ENCODE results near the gene ZNF853. TPM values are rescaled to one million over a fixed set of nuclear protein-coding genes. Genes with fewer than 3 reads are reported as not detected.
"Not testable (repeated sequence)": the region's sequence is repeated elsewhere in the genome, so short reads cannot be mapped to it uniquely, and the experiment has no call there.

Gene ZNF853
- polyA plus RNA-seq, 3 donors = 0.15 TPM; not detected in 2

- intact Hi-C loops (cut with micrococcal nuclease) = no loop called here
- Histone ChIP-seq H3K4me3 (replicated peaks in 1 of 3; ENCODE audit: low read depth in 2 of 3, low read length in 3 of 3) (no peak overlapping the region), H4K20me1 (ENCODE audit: insufficient read depth, low read length) (no peaks in the 10 kb centered on the region), H3K79me2 (ENCODE audit: insufficient read depth, low read length) (peaks cover 2% of the 10 kb centered on the region), H3K9ac (ENCODE audit: insufficient read depth, low read length, poor library complexity, severe bottlenecking) (no peak overlapping the region), H3K36me3 (replicated peaks in 1 of 2; ENCODE audit: control insufficient read depth in 1 of 2, insufficient read depth in 2 of 2, low read length in 2 of 2) (peaks cover under 1 to 3% of the 10 kb centered on the region in 2 donors), H3K4me2 (replicated peaks; ENCODE audit: extremely low read depth, low read length, poor library complexity, severe bottlenecking) (no peak overlapping the region), H3K27ac (ENCODE audit: low read depth in 1 of 2, low read length in 2 of 2) (no peak overlapping the region), H3K9me3 (replicated peaks in 1 of 2; ENCODE audit: control insufficient read depth in 1 of 2, insufficient read depth in 1 of 2, low read length in 2 of 2) (no peaks in the 10 kb centered on the region), H3K27me3 (ENCODE audit: control insufficient read depth in 2 of 2, insufficient read depth in 2 of 2, low read length in 2 of 2) (no peaks in the 10 kb centered on the region), H3K4me1 (ENCODE audit: control insufficient read depth in 1 of 2, insufficient read depth in 2 of 2, low read length in 2 of 2) (peaks cover 12 to 14% of the 10 kb centered on the region in 2 donors), H2AFZ (ENCODE audit: insufficient read depth, low read depth, low read length, poor library complexity, severe bottlenecking) (no peak overlapping the region)
- DNase-seq = no peak
- TF ChIP-seq, protein P1, sequence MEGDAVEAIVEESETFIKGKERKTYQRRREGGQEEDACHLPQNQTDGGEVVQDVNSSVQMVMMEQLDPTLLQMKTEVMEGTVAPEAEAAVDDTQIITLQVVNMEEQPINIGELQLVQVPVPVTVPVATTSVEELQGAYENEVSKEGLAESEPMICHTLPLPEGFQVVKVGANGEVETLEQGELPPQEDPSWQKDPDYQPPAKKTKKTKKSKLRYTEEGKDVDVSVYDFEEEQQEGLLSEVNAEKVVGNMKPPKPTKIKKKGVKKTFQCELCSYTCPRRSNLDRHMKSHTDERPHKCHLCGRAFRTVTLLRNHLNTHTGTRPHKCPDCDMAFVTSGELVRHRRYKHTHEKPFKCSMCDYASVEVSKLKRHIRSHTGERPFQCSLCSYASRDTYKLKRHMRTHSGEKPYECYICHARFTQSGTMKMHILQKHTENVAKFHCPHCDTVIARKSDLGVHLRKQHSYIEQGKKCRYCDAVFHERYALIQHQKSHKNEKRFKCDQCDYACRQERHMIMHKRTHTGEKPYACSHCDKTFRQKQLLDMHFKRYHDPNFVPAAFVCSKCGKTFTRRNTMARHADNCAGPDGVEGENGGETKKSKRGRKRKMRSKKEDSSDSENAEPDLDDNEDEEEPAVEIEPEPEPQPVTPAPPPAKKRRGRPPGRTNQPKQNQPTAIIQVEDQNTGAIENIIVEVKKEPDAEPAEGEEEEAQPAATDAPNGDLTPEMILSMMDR (IDR thresholded peaks at IDR 0.05) = no peak
- Mint-ChIP-seq H3K4me3 (no peak overlapping the region), H3K4me1 (peaks cover 18% of the 10 kb centered on the region), H3K27ac (peak overlapping the region in 1 of 7 donors; percentile 45), H3K36me3 (peaks cover 2 to 15% of the 10 kb centered on the region in 2 donors), H3K27me3 (ENCODE audit: low read depth in 3 of 3) (peaks cover 4 to 15% (median 4%) of the 10 kb centered on the region in 3 donors), H3K9me3 (peaks cover 0 to 4% (median 0%) of the 10 kb centered on the region in 7 donors)
- whole genome bisulfite sequencing (ENCODE audit: insufficient coverage) = 93% methylated on average over 6 of the region's 9 CpGs
Observed at GRCh38 chr7:6575281-6576023, 40.0 kb upstream of the ZNF853 start.

DNA sequence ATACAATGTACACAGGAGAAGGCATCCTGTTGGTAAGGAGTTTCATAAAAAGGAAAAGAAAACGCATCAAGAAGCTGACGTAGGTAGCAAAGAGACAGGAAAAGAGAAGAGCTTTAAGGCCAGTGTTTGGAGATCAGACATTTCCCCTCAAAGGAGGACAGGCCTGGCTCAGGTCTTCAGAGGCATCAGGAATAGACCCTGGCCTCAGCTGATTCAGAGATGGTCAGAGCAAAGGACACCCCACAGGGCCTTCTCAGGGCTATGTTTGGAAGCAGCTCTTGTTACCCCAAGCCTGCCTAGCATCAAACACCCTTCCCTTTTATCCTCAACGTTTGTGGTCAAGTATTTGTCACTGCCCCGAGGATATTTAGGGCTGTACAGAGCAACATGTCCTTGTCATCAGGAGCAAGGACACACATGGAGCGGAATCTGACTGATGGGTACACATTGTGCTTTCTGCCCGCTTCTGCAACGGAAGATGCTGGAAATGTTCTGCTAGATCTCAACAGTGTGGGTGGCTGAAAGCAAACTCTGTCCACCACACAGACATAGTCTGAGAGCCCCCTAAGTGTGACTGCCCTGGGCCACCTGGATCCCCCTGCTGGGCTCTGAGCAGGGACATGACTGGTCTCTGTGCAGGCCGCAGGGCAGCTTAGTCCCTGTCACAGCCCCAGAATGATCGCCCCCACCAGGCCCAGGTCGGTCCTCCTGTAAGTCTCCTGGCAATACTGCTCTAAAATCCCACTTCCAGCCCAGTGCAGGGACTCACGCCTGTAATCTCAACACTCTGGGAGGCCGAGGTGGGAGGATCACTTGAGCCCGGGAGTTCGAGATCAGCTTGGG is 39.2 kb upstream of the ZNF853 start:
- no peaks in the 10 kb centered on the region for H3K27me3 ChIP-seq (ENCODE audit: control insufficient read depth in 2 of 2, insufficient read depth in 2 of 2, low read length in 2 of 2)
- no peak overlapping the region for H3K9ac ChIP-seq (ENCODE audit: insufficient read depth, low read length, poor library complexity, severe bottlenecking)
- H3K36me3 Mint-ChIP-seq = peaks cover 10 to 23% of the 10 kb centered on the region in 2 donors
- TF ChIP-seq, protein P1 (IDR thresholded peaks at IDR 0.05) = no peak
- H2AFZ ChIP-seq (ENCODE audit: insufficient read depth, low read depth, low read length, poor library complexity, severe bottlenecking) = peak overlapping the region; percentile 25
- peak overlapping the region; percentile 87 for H3K4me2 ChIP-seq (replicated peaks; ENCODE audit: extremely low read depth, low read length, poor library complexity, severe bottlenecking)
- no peak overlapping the region for H3K27ac ChIP-seq (ENCODE audit: low read depth in 1 of 2, low read length in 2 of 2)
- H3K27ac Mint-ChIP-seq = peak overlapping the region in 5 of 7 donors; percentile 28 to 88 (median 50)
- H3K4me3 Mint-ChIP-seq = no peak overlapping the region
- H3K36me3 ChIP-seq (replicated peaks in 1 of 2; ENCODE audit: control insufficient read depth in 1 of 2, insufficient read depth in 2 of 2, low read length in 2 of 2) = peaks cover 8 to 11% of the 10 kb centered on the region in 2 donors
- peaks cover 4 to 15% (median 4%) of the 10 kb centered on the region in 3 donors for H3K27me3 Mint-ChIP-seq (ENCODE audit: low read depth in 3 of 3)
- WGBS (ENCODE audit: insufficient coverage) = 76% methylated on average over 9 of the region's 14 CpGs
- no peak for DNase-seq
- peak overlapping the region; percentile 56 to 86 (median 85) for H3K4me3 ChIP-seq (replicated peaks in 1 of 3; ENCODE audit: low read depth in 2 of 3, low read length in 3 of 3)
- intact Hi-C loops (cut with micrococcal nuclease) = no loop called here
- no peaks in the 10 kb centered on the region for H3K9me3 ChIP-seq (replicated peaks in 1 of 2; ENCODE audit: control insufficient read depth in 1 of 2, insufficient read depth in 1 of 2, low read length in 2 of 2)
- no peaks in the 10 kb centered on the region for H4K20me1 ChIP-seq (ENCODE audit: insufficient read depth, low read length)
- peaks cover 2% of the 10 kb centered on the region for H3K79me2 ChIP-seq (ENCODE audit: insufficient read depth, low read length)
- H3K9me3 Mint-ChIP-seq = peaks cover 0 to 4% (median 0%) of the 10 kb centered on the region in 7 donors
- H3K4me1 ChIP-seq (ENCODE audit: control insufficient read depth in 1 of 2, insufficient read depth in 2 of 2, low read length in 2 of 2) = peaks cover 12 to 14% of the 10 kb centered on the region in 2 donors
- peaks cover 18% of the 10 kb centered on the region for H3K4me1 Mint-ChIP-seq

- H3K79me2 ChIP-seq (ENCODE audit: insufficient read depth, low read length); intact Hi-C loops (cut with micrococcal nuclease); H4K20me1 ChIP-seq (ENCODE audit: insufficient read depth, low read length); DNase-seq; H3K27me3 ChIP-seq (ENCODE audit: control insufficient read depth in 2 of 2, insufficient read depth in 2 of 2, low read length in 2 of 2); H3K9me3 ChIP-seq (replicated peaks in 1 of 2; ENCODE audit: control insufficient read depth in 1 of 2, insufficient read depth in 1 of 2, low read length in 2 of 2); H3K9me3 Mint-ChIP-seq: not testable (repeated sequence)
- Histone ChIP-seq H3K9ac (ENCODE audit: insufficient read depth, low read length, poor library complexity, severe bottlenecking) (peak overlapping the region; percentile 89), H3K4me1 (ENCODE audit: control insufficient read depth in 1 of 2, insufficient read depth in 2 of 2, low read length in 2 of 2) (peaks cover 12 to 14% of the 10 kb centered on the region in 2 donors), H3K36me3 (replicated peaks in 1 of 2; ENCODE audit: control insufficient read depth in 1 of 2, insufficient read depth in 2 of 2, low read length in 2 of 2) (peaks cover 14 to 17% of the 10 kb centered on the region in 2 donors), H3K4me2 (replicated peaks; ENCODE audit: extremely low read depth, low read length, poor library complexity, severe bottlenecking) (peak overlapping the region; percentile 87), H2AFZ (ENCODE audit: insufficient read depth, low read depth, low read length, poor library complexity, severe bottlenecking) (peak overlapping the region; percentile 95), H3K4me3 (replicated peaks in 1 of 3; ENCODE audit: low read depth in 2 of 3, low read length in 3 of 3) (peak overlapping the region; percentile 56 to 86 (median 85)), H3K27ac (ENCODE audit: low read depth in 1 of 2, low read length in 2 of 2) (peak overlapping the region in 1 of 2 donors; percentile 92)
- 0% methylated on average over 6 of the region's 14 CpGs for WGBS (ENCODE audit: insufficient coverage)
- Mint-ChIP-seq H3K4me1 (peaks cover 18% of the 10 kb centered on the region), H3K36me3 (peaks cover 17 to 30% of the 10 kb centered on the region in 2 donors), H3K4me3 (peak overlapping the region; percentile 65 to 84), H3K27me3 (ENCODE audit: low read depth in 3 of 3) (peaks cover 2 to 14% (median 3%) of the 10 kb centered on the region in 3 donors), H3K27ac (peak overlapping the region in 3 of 7 donors; percentile 45 to 88 (median 86))
Observed at GRCh38 chr7:6576867-6577368, 38.5 kb upstream of the ZNF853 start.
